HepG2 (cell line): ENCODE data around the gene UCKL1. TPM values are rescaled to one million over a fixed set of nuclear protein-coding genes. Genes with fewer than 3 reads are reported as not detected.

ENCODE experiments used
- ATF1 ChIP-seq: IDR thresholded peaks from 2 replicates; pipeline ENCODE4 v1.6.1; 2016; ENCODE audit warnings: mild to moderate bottlenecking, control low read depth
- ATM ChIP-seq: fragments of 450-650 bp; IDR thresholded peaks from 2 replicates; pipeline ENCODE4 v1.7.1; 2017; ENCODE audit warnings: mild to moderate bottlenecking, borderline replicate concordance
- BRCA1 ChIP-seq: sonication (generic); formaldehyde crosslinking; IDR thresholded peaks from 2 replicates; pipeline ENCODE4 v1.4.0; 2020; ENCODE audit warnings: missing genetic modification reagents
- CBFB ChIP-seq: sonication (generic); formaldehyde crosslinking; IDR thresholded peaks from 2 replicates; pipeline ENCODE4 v1.4.0; 2020; ENCODE audit warnings: missing genetic modification reagents
- EHMT2 ChIP-seq: fragments of 200-600 bp; sonication (generic); IDR thresholded peaks from 2 replicates; pipeline ENCODE4 v1.7.0; 2017; ENCODE audit warnings: antibody characterized with exemption, low read depth, low read length, borderline replicate concordance
- LCORL ChIP-seq, 2 experiments: fragments of 450-650 bp in 1 of 2; sonication (generic) in 1 of 2; formaldehyde crosslinking in 1 of 2; IDR thresholded peaks; 2 replicates each; pipeline versions ENCODE4 v1.5.0 to v1.6.1; 2017 to 2020; ENCODE audit warnings: antibody characterized with exemption in 1 of 2, missing genetic modification reagents in 1 of 2
- MTF2 ChIP-seq: sonication (generic); formaldehyde crosslinking; IDR thresholded peaks from 2 replicates; pipeline ENCODE4 v1.5.0; 2020; ENCODE audit warnings: missing genetic modification reagents, borderline replicate concordance
- TERF1 ChIP-seq: sonication (generic); formaldehyde crosslinking; IDR thresholded peaks from 2 replicates; pipeline ENCODE4 v1.8.0; 2022; ENCODE audit warnings: mild to moderate bottlenecking, missing genetic modification reagents, moderate library complexity
- polyA plus RNA-seq, 8 experiments: library from polyadenylated mRNA; depleted of rRNA in 3 of 8; stranded (reverse) in 7 of 8; unstranded in 1 of 8; fragments of >200 nt; fragmentation: Illumina TruSeq in 4 of 8; extraction: Trizol in 4 of 8; gene quantifications; 2 replicates each; pipeline versions ENCODE4 v1.2.1 to v1.2.3, GENCODE V29; 2011 to 2016; ENCODE audit warnings: low read depth in 4 of 8, missing spikeins in 1 of 8, mixed read lengths in 1 of 8; ENCODE audit not compliant: insufficient read depth in 1 of 8
- total RNA-seq, 5 experiments: library from RNA; depleted of rRNA; stranded (reverse); fragments of >200 nt; fragmentation: Illumina TruSeq; extraction: Trizol; gene quantifications; 2 replicates each; pipeline ENCODE4 v1.2.3, GENCODE V29; 2016; ENCODE audit warnings: low read depth in 1 of 5
- TF ChIP-seq, protein P1 (sequence below): sonication (generic); formaldehyde crosslinking; IDR thresholded peaks from 2 replicates; pipeline ENCODE4 v1.4.0; 2020; ENCODE audit warnings: mild to moderate bottlenecking, missing genetic modification reagents, borderline replicate concordance
- TF ChIP-seq, protein P2 (sequence below): sonication (generic); formaldehyde crosslinking; IDR thresholded peaks from 2 replicates; pipeline ENCODE4 v1.5.0; 2020; ENCODE audit warnings: mild to moderate bottlenecking, missing genetic modification reagents
- TF ChIP-seq, protein P3 (sequence below): sonication (generic); formaldehyde crosslinking; IDR thresholded peaks from 2 replicates; pipeline ENCODE4 v1.8.0; 2022; ENCODE audit warnings: mild to moderate bottlenecking, missing genetic modification reagents, moderate library complexity
- TF ChIP-seq, protein P4 (sequence below): sonication (generic); formaldehyde crosslinking; IDR thresholded peaks from 2 replicates; pipeline ENCODE4 v1.4.0; 2020; ENCODE audit warnings: missing genetic modification reagents, borderline replicate concordance
- TF ChIP-seq, protein P5 (sequence below): sonication (generic); formaldehyde crosslinking; IDR thresholded peaks from 2 replicates; pipeline ENCODE4 v1.5.0; 2020; ENCODE audit warnings: missing genetic modification reagents

The UCKL1 gene
- total and polyA plus RNA-seq, 2 of the 13 experiments (the other 11 are each of a cell fraction or from before 2014, with no cell fraction given), result 50.2 to 126 TPM

GRCh38 chr20:63973636-63974401 is 17.6 kb upstream of the UCKL1 start (continued):
- peak; percentile 89; the same call in 1 of the 2 replicates for TF ChIP-seq BRCA1 (CRISPR knock-in tag)
- TF ChIP-seq, protein P1, sequence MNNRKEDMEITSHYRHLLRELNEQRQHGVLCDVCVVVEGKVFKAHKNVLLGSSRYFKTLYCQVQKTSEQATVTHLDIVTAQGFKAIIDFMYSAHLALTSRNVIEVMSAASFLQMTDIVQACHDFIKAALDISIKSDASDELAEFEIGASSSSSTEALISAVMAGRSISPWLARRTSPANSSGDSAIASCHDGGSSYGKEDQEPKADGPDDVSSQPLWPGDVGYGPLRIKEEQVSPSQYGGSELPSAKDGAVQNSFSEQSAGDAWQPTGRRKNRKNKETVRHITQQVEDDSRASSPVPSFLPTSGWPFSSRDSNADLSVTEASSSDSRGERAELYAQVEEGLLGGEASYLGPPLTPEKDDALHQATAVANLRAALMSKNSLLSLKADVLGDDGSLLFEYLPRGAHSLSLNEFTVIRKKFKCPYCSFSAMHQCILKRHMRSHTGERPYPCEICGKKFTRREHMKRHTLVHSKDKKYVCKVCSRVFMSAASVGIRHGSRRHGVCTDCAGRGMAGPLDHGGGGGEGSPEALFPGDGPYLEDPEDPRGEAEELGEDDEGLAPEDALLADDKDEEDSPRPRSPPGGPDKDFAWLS, result peak; percentile 66; the same call in 1 of the 2 replicates
- TF ChIP-seq TERF1 (CRISPR knock-in tag), result no peak
- TF ChIP-seq, protein P2, sequence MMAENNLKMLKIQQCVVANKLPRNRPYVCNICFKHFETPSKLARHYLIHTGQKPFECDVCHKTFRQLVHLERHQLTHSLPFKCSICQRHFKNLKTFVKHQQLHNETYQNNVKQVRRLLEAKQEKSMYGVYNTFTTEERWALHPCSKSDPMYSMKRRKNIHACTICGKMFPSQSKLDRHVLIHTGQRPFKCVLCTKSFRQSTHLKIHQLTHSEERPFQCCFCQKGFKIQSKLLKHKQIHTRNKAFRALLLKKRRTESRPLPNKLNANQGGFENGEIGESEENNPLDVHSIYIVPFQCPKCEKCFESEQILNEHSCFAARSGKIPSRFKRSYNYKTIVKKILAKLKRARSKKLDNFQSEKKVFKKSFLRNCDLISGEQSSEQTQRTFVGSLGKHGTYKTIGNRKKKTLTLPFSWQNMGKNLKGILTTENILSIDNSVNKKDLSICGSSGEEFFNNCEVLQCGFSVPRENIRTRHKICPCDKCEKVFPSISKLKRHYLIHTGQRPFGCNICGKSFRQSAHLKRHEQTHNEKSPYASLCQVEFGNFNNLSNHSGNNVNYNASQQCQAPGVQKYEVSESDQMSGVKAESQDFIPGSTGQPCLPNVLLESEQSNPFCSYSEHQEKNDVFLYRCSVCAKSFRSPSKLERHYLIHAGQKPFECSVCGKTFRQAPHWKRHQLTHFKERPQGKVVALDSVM (CRISPR knock-in tag), result peak; percentile 82
- TF ChIP-seq CBFB, result peak; percentile 80; the same call in 1 of the 2 replicates
- TF ChIP-seq EHMT2, result no peak
- no peak; the same call in 1 of the 2 replicates for TF ChIP-seq MTF2 (CRISPR knock-in tag)
- TF ChIP-seq ATF1 (CRISPR knock-in tag), result no peak
- TF ChIP-seq, protein P3, sequence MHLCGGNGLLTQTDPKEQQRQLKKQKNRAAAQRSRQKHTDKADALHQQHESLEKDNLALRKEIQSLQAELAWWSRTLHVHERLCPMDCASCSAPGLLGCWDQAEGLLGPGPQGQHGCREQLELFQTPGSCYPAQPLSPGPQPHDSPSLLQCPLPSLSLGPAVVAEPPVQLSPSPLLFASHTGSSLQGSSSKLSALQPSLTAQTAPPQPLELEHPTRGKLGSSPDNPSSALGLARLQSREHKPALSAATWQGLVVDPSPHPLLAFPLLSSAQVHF (CRISPR knock-in tag), result no peak
- TF ChIP-seq, protein P4, sequence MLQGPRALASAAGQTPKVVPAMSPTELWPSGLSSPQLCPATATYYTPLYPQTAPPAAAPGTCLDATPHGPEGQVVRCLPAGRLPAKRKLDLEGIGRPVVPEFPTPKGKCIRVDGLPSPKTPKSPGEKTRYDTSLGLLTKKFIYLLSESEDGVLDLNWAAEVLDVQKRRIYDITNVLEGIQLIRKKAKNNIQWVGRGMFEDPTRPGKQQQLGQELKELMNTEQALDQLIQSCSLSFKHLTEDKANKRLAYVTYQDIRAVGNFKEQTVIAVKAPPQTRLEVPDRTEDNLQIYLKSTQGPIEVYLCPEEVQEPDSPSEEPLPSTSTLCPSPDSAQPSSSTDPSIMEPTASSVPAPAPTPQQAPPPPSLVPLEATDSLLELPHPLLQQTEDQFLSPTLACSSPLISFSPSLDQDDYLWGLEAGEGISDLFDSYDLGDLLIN (CRISPR knock-in tag), result 0 out of 2 replicates have a peak, but pooled peaks have one; percentile 85
- no peak for TF ChIP-seq LCORL (IDR thresholded peaks at IDR 0.05)
- peak; percentile 94 for TF ChIP-seq LCORL (CRISPR knock-in tag; IDR thresholded peaks at IDR 0.05)
- TF ChIP-seq ATM, result no peak
- TF ChIP-seq, protein P5, sequence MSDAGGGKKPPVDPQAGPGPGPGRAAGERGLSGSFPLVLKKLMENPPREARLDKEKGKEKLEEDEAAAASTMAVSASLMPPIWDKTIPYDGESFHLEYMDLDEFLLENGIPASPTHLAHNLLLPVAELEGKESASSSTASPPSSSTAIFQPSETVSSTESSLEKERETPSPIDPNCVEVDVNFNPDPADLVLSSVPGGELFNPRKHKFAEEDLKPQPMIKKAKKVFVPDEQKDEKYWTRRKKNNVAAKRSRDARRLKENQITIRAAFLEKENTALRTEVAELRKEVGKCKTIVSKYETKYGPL, result peak; percentile 70; the same call in 1 of the 2 replicates
